Measurements from ENCODE around the gene PIK3C2B.

Gene PIK3C2B

DNA sequence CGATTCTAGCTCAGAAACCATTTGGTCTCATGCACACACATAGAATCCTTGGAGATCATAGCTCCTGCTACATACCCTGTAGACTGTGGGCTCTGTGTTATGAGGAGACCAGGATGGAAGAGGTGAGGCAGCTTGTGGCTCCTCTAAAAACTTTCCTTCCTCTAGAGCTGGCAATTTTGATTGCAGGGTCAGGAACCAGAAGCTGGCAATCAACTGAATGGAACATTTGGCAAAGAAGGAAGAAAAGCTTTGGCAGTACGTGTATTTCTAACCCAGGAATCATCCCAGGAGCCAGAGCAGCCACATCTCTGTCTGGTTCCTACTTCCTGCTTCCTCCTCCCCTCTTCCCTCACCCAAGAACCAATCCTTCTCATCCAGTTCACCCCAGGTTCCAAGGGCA, 15.7 kb downstream of the PIK3C2B start:
- no peak for DNase-seq

DNA sequence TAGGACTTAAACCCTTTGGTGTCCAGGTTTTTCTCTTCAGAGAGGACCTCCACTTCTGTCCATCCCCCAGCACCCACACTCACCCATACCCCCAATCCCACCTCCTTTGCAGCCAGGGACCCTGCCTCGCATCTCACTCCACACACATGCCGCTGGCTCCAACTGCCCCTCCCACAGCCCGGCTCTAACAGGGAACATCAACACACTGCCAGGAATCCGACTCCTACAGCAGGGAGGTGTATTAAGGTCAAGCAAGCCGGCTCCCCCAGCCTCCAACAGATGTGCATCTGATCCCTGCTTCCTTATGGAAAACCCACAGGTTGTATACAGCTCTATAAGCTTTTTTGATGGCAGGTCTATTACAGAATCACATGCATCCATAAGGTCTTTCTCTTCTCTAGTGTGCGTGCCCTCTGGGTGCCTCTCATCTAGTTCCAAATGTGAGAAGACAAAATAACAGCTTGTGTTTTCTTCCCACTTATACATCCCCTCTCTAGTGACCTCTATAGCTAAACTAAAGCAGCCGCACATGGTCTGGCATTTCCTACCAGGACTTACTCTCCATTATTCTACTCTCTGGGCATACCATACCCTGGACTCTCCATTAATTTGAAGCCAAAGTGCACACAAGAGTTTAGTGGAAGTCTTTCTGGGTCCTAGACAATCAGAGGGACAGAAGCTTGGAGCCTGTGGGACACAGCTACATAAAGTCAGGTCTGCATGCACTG, 16.3 kb downstream of the PIK3C2B start:
- no peak for DNase-seq

DNA sequence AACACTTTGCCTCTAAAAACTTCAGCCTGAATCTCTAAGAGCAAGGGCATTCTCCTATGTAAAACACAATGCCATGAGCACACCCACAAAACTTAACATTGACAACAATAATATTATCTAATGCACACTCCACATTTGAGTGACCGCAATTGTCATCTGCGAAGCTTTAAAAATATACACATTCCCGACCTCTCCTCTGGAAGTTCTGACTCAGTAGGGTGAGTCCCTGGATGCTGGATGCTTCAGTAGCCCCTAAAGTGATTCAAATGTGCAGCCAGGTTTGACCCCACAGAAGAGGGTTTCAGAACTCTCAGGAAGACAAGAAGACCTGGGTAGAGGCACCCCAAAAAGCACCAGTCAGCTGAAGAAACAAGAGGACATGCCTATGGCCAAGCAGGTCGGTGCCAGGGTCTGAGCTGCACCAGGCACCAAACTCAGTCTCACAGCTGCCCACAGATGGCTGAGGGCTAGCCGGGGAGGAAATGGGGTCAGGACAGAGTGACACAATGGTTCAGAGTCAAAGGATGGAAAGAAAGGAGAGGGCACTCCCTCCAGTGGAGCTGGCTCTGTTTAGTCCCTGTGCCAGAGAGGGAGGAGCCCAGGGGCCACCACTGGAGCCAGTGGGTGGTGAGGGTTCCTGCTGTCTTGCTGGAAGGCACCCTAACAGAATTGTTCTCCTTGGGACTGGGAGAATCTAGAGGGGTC, 17.4 kb downstream of the PIK3C2B start:
- no peak for DNase-seq

DNA sequence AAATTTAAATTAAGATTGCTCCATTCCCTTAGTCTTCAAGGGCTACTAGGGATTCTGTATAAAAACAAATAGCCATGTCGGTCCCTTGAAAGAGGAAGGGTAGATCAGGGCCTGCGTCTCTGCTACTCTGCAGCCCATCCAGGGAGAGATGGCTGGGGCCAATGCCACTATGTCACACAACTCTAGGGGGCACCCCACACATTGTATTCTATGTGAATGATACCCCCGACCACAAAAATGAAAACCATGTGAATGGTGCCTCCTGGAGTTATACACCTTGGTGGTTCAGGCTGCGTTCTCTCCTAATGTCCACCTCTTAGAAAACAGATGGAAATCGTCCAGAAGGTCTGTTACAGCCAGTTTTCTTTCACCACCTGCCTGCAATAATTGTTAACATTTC, 18.0 kb downstream of the PIK3C2B start:
- no peak for DNase-seq

DNA sequence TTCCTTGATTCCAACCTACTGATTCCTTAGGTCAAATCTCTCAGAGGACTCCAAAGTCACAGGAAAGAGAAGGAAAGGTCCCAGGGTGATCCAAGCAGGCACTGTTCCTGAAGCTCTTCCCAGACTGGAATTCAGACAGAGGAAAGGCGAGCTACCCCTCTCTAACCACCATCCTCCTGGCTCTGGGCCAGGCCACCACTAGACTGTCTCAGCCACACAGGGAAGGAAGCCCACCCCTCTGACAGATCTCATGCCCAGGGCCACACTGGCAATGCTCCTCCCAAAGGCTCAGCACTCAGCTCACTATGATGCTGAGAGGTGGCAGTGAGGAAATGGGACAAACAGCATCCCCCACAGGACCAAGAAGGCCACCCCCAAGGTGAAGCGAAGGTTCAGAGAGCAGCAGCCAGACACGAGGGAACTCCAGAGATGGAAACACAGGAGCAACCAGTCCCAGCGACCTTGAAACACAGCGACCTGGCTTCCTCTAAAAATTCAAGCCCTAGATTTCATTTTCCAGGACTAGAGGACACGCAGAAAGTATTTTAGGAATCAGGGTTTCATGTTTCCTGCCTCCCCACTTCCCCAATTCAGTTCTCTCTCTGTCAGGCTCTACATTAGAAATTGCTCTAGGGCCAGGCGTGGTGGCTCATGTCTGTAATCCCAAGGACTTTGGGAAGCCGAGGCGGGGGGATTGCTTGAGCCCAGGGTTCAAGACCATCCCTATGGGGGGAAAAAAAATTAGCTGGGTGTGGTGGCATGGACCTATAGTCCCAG, 18.8 kb downstream of the PIK3C2B start:
- no peak for DNase-seq

DNA sequence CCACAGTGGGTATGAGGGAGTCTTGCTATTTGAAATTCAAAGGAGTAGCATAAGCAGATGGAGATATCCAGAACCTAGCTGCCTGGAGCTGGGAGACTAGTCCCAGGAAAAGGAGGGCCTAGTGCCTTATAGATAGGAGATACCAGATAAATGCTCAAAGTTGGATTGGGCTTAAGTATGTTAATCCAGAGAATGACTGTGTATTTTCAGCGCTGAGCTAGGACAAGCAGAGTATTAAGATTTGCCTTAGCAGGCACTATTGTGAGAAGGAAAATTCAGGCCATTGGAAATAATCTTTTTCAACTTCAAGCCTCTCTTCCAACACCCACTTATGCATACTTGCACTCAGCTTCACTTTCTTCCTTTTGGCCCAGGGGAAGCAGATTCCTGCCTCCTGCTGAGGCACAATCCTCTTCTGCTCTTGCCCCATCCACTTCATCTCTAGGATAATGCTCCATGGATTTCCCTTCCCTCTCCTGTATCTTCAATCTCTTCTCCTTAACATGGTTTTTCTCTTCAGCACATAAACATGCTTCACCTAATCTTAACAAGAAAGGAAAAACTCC, 21.1 kb downstream of the PIK3C2B start:
- DNase-seq: no peak

DNA sequence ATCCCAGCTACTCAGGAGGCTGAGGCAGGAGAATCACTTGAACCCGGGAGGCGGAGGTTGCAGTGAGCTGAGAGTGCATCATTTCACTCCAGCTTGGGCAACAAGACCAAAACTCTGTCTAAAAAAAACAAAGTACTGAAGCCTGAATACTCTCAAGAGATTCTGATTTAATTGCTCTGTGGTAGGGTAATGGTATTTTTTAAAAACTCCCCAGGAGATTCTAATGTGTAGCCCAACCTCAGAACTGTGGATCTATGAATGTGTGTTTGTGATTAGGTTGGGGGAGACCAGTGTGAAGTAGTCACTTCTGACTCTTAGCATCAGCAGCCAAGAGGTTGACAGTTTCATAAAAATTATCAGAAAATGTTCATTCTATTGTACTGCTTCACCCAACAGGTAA, 21.9 kb downstream of the PIK3C2B start:
- no peak for DNase-seq

DNA sequence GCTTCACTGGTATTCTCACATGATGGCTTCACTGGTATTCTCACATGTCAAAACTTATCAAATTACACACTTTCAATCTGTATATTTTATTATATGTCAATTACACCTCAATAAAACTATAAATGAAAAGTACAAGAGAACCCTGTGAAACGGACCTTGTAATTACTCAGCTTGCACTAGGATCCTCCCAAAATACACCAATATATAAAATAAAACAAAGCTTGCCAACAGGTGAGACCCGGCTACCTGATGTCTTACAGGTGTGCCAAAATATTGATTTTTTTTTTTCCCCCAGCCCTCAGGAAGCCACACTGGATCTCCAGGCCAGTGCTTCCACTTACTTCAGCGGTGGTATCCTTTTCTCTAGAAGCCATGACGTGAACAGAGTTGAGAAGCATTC, 22.9 kb downstream of the PIK3C2B start:
- no peak for DNase-seq

DNA sequence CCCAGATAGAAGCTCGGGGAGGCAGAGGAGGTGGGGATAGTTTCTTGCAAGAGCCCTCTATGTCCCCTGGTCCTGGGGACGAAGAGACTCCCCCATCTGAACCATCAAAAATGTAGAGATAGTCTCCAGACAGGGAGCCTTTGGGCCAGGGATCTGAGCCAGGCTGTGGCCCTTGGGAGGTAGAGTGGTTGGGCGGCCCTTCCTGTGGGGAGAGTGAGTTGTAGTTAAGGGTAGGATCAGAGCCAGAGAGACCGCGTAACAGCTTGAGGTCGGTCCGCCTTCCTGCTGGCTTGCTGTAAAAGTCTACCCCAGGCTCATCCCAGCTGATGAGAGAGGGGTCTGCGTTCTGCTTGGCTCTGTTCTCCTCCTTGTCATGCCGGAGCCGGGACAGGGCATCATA, 25.3 kb downstream of the PIK3C2B start:
- DNase-seq: no peak

DNA sequence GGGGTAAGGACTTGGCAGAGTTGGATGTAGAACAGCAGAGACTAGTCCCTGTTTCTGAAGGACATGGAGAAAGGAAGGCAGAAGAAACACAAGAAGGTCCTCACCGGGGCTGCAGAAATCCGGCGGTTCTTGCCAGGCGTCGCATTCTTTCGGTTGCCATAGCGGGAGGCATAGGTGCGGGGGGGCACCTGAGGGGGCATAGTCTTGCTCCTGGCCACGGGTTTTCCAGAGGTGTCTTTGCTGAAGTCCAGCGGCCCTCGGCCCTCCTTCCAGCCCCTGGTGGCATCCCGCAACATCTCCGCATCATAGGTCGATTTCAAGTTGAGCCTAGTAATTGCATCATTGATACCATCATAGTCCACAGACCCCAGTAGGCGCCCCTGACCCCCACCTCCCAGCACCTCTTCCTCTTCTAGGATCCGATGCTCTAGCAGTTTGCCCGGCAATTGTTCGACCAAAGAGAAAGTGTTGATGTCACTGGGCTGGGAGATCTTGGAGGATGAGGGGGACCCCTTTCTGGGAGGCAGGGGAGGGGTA, 25.8 kb downstream of the PIK3C2B start:
- no peak for DNase-seq

DNA sequence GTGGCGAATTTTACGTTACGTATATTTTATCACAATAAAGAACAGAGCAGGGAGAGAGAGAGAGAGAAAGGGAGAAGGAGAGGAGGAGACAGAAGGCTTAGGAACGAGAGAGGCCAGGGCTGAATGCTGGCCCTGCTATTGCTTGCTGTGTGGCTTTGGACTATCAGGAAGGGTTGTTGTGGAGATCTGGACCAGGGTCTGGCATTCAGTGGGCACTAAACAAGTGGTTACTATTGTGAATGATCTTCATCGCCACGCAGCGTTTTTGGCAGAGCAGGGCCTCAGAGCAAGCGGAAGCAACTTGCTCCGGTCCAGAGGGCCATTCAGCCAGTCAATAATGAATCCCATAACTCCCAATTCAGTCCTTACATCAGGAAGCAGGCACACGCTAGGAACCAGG, 26.4 kb downstream of the PIK3C2B start:
- no peak for DNase-seq

DNA sequence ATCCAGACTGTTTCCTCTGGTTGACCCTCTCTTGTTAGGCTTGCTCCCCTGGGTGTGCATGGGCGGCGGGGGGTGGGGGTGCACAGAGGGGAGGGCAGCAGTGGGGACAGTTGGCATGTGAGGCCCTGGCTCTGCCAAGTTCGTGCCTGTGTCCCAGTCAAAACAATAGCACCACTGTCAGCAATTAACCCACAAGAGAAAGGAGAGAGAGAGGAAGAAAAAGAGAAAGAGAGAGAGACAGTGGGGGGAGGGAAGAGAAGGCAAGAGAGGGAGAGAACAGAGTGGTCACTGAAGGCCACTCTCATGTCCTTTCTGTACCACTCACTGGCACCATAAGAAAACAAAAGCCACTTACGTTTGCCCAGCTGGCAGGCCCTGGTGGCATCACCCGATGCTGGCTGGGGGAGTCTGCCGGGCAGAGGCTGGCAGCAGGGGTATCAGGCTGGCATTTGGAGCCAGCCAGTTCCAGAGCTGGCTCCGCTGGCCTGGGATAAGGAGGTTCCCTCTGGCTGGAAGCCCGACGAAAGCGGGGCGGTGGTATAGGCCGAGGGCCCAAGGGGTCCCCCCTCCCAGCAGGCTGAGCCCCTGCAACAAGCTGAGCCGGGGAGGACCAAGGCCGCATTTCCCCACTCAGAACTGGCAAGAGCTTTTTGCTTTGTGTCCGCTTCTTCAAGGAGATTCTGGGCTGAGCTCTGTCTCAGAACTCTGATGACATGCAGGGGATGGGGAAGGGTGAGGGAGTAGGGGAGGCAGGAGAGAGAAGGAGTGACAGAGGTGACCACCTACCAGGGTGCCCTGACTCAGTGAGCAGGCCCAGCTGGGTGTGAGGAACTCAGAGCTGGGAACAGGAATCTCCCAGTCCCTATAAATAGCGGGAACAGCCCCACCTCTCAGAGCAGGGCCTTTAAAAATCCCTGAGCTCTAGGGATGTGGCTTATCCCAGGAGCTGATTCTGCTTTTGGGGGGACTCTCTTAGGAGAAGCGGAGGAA, 27.9 kb downstream of the PIK3C2B start:
- DNase-seq: no peak

DNA sequence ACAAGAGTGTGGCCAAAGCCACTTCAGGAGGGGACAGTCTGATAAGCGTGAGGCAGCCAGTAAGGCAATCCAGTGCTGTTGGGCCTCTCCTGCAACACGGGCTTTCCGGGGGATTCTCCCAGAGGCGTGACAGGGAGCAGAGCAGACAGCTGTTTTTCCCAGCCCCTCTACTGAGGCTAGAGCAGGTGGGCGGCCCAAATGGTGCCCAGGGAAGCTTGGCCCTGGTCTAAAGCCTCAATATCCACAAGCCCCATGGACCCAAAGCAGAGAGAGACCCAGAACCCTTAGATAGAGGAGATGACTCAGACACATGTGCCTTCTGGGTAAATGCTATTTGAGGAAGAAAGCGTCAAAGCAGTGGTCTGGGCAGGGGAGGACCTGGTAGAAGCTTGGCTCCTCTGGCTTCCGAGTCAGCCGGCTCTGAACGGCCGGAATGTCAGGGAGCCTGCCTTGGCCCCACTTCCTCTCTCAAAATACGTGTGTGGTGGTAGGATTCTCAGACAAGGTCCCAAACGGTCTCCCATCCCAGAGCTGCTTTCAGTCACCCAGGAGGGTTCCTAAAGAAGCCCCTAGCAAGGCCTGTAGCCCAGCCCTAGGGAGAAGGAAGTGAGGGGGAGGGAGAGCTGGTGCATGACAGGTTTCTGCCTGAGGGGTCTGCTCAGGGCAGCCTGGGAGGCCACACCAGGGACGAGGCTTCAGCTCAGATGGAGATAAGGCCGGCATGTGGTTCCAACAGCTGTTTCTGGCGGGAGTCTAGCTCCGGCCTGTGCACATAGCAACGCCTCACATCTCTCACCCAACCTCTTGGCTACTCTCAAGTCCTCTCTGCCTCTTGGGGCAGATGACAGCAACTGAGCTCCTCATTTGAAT, 28.8 kb downstream of the PIK3C2B start:
- DNase-seq: no peak

DNA sequence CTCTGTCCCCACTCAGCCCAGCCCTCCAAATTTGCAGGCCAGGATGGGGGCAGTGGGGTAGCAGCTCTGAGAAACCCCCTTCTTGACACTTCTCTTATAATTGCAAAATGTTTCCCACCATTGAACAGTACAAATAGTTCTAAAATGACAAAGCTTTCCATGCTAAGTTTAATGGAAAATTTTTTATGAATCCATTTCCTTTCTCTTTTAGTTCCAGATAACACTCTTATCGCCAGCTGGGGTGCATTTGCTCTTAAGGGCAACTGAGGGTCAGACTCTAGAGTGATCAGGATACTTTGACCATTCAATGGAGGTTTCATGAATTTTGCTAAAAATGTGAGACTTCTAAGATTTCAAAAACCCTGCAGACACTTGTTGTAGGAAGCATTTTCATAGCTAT, 29.9 kb downstream of the PIK3C2B start:
- DNase-seq: no peak

DNA sequence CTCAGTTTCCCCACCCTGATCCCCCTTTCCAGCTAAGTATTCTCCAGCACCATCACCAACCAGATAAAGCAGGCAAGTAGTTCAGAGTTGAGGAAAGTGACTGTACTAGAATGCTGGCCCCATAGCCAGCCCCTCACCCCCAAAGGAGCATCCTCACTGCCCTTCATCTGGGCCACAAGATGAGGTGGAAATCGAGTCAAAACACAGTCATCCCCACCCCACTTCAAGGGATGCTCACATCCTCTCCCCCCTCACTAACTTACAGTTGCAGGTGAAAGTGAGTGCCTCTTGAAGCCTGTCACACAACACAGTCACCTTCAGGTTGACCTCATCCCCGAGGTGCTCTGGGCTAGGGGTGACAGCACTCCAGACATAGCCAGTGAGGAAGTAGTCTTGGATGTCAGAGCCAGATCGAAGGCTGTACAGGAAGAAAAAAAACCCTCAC, 30.4 kb downstream of the PIK3C2B start:
- no peak for DNase-seq

DNA sequence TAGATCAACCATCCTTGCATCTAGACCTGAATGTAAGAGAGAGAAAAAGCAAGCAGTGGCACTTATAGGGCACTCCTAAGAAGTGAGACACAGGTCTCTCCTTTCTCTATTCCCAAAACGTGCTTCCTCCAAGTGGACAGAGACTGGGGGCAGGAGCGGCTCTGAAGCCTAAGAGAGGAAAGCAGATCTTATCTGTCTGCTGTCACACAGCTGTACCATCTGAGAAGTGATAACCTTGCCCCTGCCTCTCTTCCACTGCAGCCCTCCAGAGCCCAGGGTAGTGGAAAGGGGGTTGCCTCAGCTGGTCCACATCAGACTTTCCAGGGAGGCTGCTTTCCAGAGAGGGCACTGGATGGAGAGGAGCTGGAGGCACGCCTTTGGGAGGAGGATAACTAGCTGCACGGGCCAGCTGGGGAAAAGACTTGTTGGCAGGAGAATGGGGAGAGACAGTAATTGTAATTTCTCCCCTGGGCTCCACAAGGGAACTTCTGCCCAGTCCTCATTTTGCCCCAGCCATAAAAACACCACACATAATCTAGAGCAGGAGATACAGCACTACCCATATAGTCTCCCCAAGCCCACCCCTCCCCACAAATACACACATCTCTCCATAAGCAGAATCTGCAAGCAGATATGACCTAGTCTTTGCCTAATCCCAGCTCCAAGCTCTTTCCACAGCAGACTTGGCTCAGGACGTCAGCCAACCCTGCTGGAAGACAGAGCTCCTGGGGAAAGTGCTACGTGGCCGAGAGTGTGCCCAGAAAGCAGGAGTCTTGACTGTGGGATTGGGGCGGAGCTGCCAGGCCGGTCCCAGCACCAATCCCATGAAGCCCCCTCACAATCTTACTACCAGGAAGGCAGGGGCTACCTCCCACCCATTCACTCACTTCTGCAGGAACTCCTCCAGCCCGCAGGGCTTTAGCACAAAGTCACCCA, 31.2 kb downstream of the PIK3C2B start:
- DNase-seq: no peak

DNA sequence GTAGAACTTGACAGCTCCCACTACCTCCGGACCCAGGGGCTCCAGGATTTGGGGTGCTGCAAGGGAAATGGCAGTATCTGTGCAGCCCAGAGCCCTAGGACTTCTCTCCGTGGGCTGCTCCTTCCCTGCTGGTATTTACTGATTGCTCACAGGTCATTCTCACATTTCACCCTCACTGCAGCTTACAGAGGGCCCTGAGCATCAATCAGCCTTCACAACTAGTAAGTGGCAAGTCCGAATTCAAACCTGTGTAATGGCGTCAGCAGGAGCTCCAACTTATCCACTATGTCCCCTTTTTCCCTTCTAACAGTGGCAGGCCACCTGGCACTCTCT, 32.4 kb downstream of the PIK3C2B start:
- no peak for DNase-seq

DNA sequence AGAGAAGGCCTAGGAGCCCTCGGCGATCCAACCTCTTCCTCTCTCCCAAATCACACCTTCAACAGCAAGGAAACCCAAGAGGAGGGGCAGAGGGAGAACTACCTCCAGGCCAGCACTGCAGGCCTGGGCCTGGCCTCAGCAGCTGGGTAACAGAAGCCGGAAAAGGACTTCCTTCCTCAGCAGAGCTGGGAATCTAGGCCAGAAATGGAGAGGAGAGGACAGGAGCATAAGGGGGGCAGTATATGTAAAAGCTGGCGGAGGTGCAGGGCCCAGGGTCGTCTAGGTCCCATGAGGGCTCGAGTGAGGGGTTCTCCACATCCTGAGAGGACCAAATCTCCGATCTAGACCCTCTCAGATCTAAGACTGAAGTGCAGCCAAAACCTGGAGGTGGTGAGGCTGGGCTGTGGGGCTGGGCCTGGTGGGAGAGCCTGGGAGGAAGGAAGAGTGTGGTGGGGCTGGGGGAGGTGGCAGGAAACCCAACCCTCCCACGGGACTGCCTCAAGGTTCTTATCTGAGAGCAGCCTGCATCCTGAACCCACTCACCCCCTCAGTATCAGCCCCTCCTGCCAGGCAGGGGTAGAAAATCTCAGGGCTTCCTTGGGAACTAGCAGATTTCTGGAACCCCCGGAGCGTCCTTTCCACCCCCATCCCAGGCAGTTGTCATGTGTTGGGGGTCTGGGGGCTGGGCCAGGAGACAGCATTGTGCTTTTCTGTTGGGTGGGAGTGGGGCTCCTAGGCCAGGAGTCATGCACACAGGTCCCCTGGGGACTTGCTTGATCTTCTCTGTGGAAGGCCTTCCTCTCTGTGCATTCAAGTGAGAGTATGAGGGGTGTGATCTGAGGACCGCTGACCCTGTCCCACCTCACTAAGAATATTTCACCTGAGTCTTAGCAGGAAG, 33.0 kb downstream of the PIK3C2B start:
- DNase-seq: no peak

DNA sequence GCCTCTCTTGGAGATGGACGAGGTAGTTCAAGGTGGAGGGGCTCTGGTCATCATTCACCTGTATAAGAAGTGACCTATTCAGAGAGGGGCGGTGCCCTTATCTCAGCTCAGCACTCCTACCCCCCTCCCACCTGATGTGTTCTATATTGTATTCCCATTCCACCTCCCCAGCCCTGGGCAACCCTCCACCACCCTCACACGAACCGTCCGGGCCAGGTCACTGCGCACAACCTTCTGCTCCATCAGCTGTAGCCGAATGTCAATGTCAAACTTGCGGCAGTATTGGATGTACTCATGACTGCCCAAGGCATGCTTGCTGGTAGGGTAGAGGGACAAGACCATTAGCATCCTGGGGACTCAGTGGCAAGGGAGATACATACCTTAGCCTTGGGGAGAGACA, 34.3 kb downstream of the PIK3C2B start:
- DNase-seq: no peak

Measured in NCI-H187 (cell line).